Adipocyte (in vitro differentiated cells): ENCODE measurements around the gene DTX2.
"Not testable (repeated sequence)": the region's sequence is repeated elsewhere in the genome, so short reads cannot be mapped to it uniquely, and the experiment has no call there.

Experiments
- DNase-seq: peaks from one replicate; pipeline ENCODE4 v3.0.0-alpha.2; 2015; ENCODE audit warnings: low read depth
- H3K27me3 ChIP-seq: replicated peaks from 2 replicates; pipeline ENCODE4 v1.7.0; 2013; ENCODE audit warnings: mild to moderate bottlenecking, low read length, moderate library complexity; ENCODE audit not compliant: control insufficient read depth, insufficient read depth
- H3K36me3 ChIP-seq: 2 replicates; pipeline ENCODE4 v1.7.0; 2013; ENCODE audit warnings: low read length, mild to moderate bottlenecking, moderate library complexity; ENCODE audit not compliant: control insufficient read depth, insufficient read depth, severe bottlenecking
- H3K4me1 ChIP-seq: 2 replicates; pipeline ENCODE4 v1.7.0; 2013; ENCODE audit warnings: mild to moderate bottlenecking, low read length, moderate library complexity; ENCODE audit not compliant: control insufficient read depth, insufficient read depth
- H3K4me3 ChIP-seq: 2 replicates; pipeline ENCODE4 v1.7.0; 2013; ENCODE audit warnings: mild to moderate bottlenecking, low read length, moderate library complexity
- H3K9ac ChIP-seq: 2 replicates; pipeline ENCODE4 v1.7.0; 2013; ENCODE audit warnings: mild to moderate bottlenecking, low read length, moderate library complexity
- H3K9me3 ChIP-seq: 2 replicates; pipeline ENCODE4 v1.7.0; 2013; ENCODE audit warnings: mild to moderate bottlenecking, low read length, moderate library complexity; ENCODE audit not compliant: control insufficient read depth

DTX2 gene

GRCh38 chr7:76498583-76499200, 37.2 kb downstream of the DTX2 start:
- not testable (repeated sequence) for H3K4me1 ChIP-seq, H3K4me3 ChIP-seq, DNase-seq, H3K36me3 ChIP-seq, H3K27me3 ChIP-seq, H3K9me3 ChIP-seq, H3K9ac ChIP-seq

GRCh38 chr7:76499201-76499923, 37.9 kb downstream of the DTX2 start:
- H3K9ac ChIP-seq, H3K27me3 ChIP-seq, H3K9me3 ChIP-seq, H3K4me1 ChIP-seq, DNase-seq, H3K36me3 ChIP-seq, H3K4me3 ChIP-seq: not testable (repeated sequence)

GRCh38 chr7:76499924-76500241, 38.4 kb downstream of the DTX2 start:
- not testable (repeated sequence) for H3K36me3 ChIP-seq, H3K4me1 ChIP-seq, H3K4me3 ChIP-seq, H3K9me3 ChIP-seq, DNase-seq, H3K9ac ChIP-seq, H3K27me3 ChIP-seq

- not testable (repeated sequence) for H3K36me3 ChIP-seq, H3K27me3 ChIP-seq, H3K9ac ChIP-seq, H3K9me3 ChIP-seq, H3K4me3 ChIP-seq, H3K4me1 ChIP-seq, DNase-seq
These were observed 40.7 kb downstream of the DTX2 start for GRCh38 chr7:76502224-76502623.

GRCh38 chr7:76502836-76503235, 41.3 kb downstream of the DTX2 start:
- DNase-seq, H3K4me1 ChIP-seq, H3K9me3 ChIP-seq, H3K4me3 ChIP-seq, H3K27me3 ChIP-seq, H3K36me3 ChIP-seq, H3K9ac ChIP-seq: not testable (repeated sequence)

GRCh38 chr7:76503244-76503643, 41.7 kb downstream of the DTX2 start:
- not testable (repeated sequence) for H3K36me3 ChIP-seq, H3K4me1 ChIP-seq, H3K27me3 ChIP-seq, H3K9ac ChIP-seq, DNase-seq, H3K4me3 ChIP-seq, H3K9me3 ChIP-seq

GRCh38 chr7:76504351-76505167, 43.0 kb downstream of the DTX2 start:
- not testable (repeated sequence) for H3K4me3 ChIP-seq, H3K9ac ChIP-seq, H3K9me3 ChIP-seq, H3K27me3 ChIP-seq, H3K36me3 ChIP-seq, DNase-seq, H3K4me1 ChIP-seq

GRCh38 chr7:76505168-76506080, 43.9 kb downstream of the DTX2 start:
- Histone ChIP-seq H3K4me1 (peaks cover 4% of the 10 kb centered on the region), H3K36me3 (peaks cover 9% of the 10 kb centered on the region), H3K27me3 (no peaks in the 10 kb centered on the region), H3K4me3 (no peak overlapping the region), H3K9ac (no peak overlapping the region), H3K9me3 (no peaks in the 10 kb centered on the region)
- DNase-seq: no peak

GRCh38 chr7:76506081-76506440, 44.6 kb downstream of the DTX2 start:
- Histone ChIP-seq H3K9ac (no peak overlapping the region), H3K9me3 (no peaks in the 10 kb centered on the region), H3K4me3 (no peak overlapping the region), H3K27me3 (no peaks in the 10 kb centered on the region), H3K36me3 (peaks cover 9% of the 10 kb centered on the region), H3K4me1 (peaks cover 4% of the 10 kb centered on the region)
- DNase-seq: no peak

- not testable (repeated sequence) for H3K9me3 ChIP-seq, H3K9ac ChIP-seq, H3K27me3 ChIP-seq, H3K36me3 ChIP-seq, H3K4me1 ChIP-seq, H3K4me3 ChIP-seq, DNase-seq
These were observed 45.1 kb downstream of the DTX2 start for GRCh38 chr7:76506643-76507042.
